GM23338 (cell line): ENCODE measurements around the gene NCKAP1. TPM values are rescaled to one million over a fixed set of nuclear protein-coding genes. Genes with fewer than 3 reads are reported as not detected.
"Not testable (repeated sequence)": the region's sequence is repeated elsewhere in the genome, so short reads cannot be mapped to it uniquely, and the experiment has no call there.

Experiments
- ATAC-seq: fragments of 200-7000 bp; cut with Tn5 transposase; 3 replicates; pipeline ENCODE4 v1.9.1; 2020
- DNase-seq: peaks from one replicate; pipeline ENCODE4 v3.0.0-alpha.2; 2015; ENCODE audit warnings: low spot score
- H2AFZ ChIP-seq: fragments of 200-600 bp; sonication (generic); 2 replicates; pipeline ENCODE4 v1.8.0; 2016; ENCODE audit warnings: antibody characterized with exemption, mild to moderate bottlenecking, moderate library complexity
- H3F3A ChIP-seq: fragments of 200-600 bp; sonication (generic); replicated peaks from 2 replicates; pipeline ENCODE4 v1.8.0; 2017; ENCODE audit warnings: antibody characterized with exemption, mixed run types, low read depth
- H3K27ac ChIP-seq: fragments of 200-600 bp; sonication (generic); 2 replicates; pipeline ENCODE4 v1.6.1; 2016; ENCODE audit warnings: low read depth
- H3K27me3 ChIP-seq: fragments of 200-600 bp; sonication (generic); 2 replicates; pipeline ENCODE4 v1.8.0; 2016; ENCODE audit warnings: mild to moderate bottlenecking, mixed run types, moderate library complexity; ENCODE audit not compliant: insufficient read depth
- H3K36me3 ChIP-seq: fragments of 200-600 bp; sonication (generic); 2 replicates; pipeline ENCODE4 v1.8.0; 2016; ENCODE audit warnings: mild to moderate bottlenecking; ENCODE audit not compliant: insufficient read depth
- H3K4me1 ChIP-seq: fragments of 200-600 bp; sonication (generic); 2 replicates; pipeline ENCODE4 v1.8.0; 2016; ENCODE audit warnings: mild to moderate bottlenecking, moderate library complexity; ENCODE audit not compliant: insufficient read depth
- H3K4me2 ChIP-seq: fragments of 200-600 bp; sonication (generic); 2 replicates; pipeline ENCODE4 v1.7.1; 2017; ENCODE audit warnings: mixed run types
- H3K4me3 ChIP-seq: fragments of 200-600 bp; sonication (generic); 2 replicates; pipeline ENCODE4 v1.6.1; 2016; ENCODE audit warnings: mixed run types
- H3K79me2 ChIP-seq: fragments of 200-600 bp; sonication (generic); replicated peaks from 2 replicates; pipeline ENCODE4 v1.8.0; 2017; ENCODE audit warnings: mild to moderate bottlenecking; ENCODE audit not compliant: insufficient read depth
- H3K9me2 ChIP-seq: fragments of 200-600 bp; sonication (generic); 2 replicates; pipeline ENCODE4 v1.8.0; 2017; ENCODE audit not compliant: insufficient read depth
- H4K20me1 ChIP-seq: fragments of 200-600 bp; sonication (generic); replicated peaks from 2 replicates; pipeline ENCODE4 v1.8.0; 2017; ENCODE audit warnings: mild to moderate bottlenecking; ENCODE audit not compliant: insufficient read depth
- H3K27ac Mint-ChIP-seq: 2 replicates; pipeline ENCODE4 v1.8.0; 2020; ENCODE audit warnings: inconsistent platforms, mild to moderate bottlenecking, moderate library complexity, mixed read lengths
- H3K27me3 Mint-ChIP-seq: 3 replicates; pipeline ENCODE4 v1.8.0; 2022; ENCODE audit warnings: low read depth, mild to moderate bottlenecking, moderate library complexity, mixed read lengths, inconsistent platforms; ENCODE audit not compliant: insufficient read depth, poor library complexity
- H3K36me3 Mint-ChIP-seq: 3 replicates; pipeline ENCODE4 v1.8.0; 2021; ENCODE audit warnings: low read depth, mild to moderate bottlenecking, inconsistent platforms, moderate library complexity, mixed read lengths
- H3K4me1 Mint-ChIP-seq: 3 replicates; pipeline ENCODE4 v1.8.0; 2020; ENCODE audit warnings: mild to moderate bottlenecking, inconsistent platforms, mixed read lengths
- H3K4me3 Mint-ChIP-seq: 3 replicates; pipeline ENCODE4 v1.8.0; 2021; ENCODE audit warnings: moderate library complexity, mild to moderate bottlenecking, inconsistent platforms, mixed read lengths
- H3K9me3 Mint-ChIP-seq: 3 replicates; pipeline ENCODE4 v1.8.0; 2020; ENCODE audit warnings: moderate library complexity, mild to moderate bottlenecking, inconsistent platforms, mixed read lengths
- JUNB ChIP-seq: IDR thresholded peaks from one replicate; pipeline ENCODE4 v1.6.1; 2016; ENCODE audit warnings: antibody characterized with exemption; ENCODE audit not compliant: unreplicated experiment
- NANOG ChIP-seq: IDR thresholded peaks from 2 replicates; pipeline ENCODE4 v1.6.1; 2016; ENCODE audit warnings: antibody characterized with exemption, borderline replicate concordance
- POLR2AphosphoS5 ChIP-seq: IDR thresholded peaks from 2 replicates; pipeline ENCODE4 v1.6.1; 2016; ENCODE audit warnings: antibody characterized with exemption, low read depth
- STAT1 ChIP-seq: IDR thresholded peaks from one replicate; pipeline ENCODE4 v1.6.1; 2016; ENCODE audit warnings: antibody characterized with exemption; ENCODE audit not compliant: unreplicated experiment
- ZNF114 ChIP-seq: fragments of 250-450 bp; sonication (Bioruptor Pico); IDR thresholded peaks from 2 replicates; pipeline ENCODE4 v1.5.0; 2020; ENCODE audit warnings: mild to moderate bottlenecking, moderate library complexity
- ZNF331 ChIP-seq: fragments of 250-450 bp; sonication (Bioruptor Pico); IDR thresholded peaks from 2 replicates; pipeline ENCODE4 v1.5.0; 2020; ENCODE audit warnings: low read depth, mild to moderate bottlenecking, moderate library complexity
- polyA plus RNA-seq: library from polyadenylated mRNA; unstranded; fragments of >200 nt; fragmentation: Nextera tagmentation; extraction: Ambion mirVana; gene quantifications from 2 replicates; pipeline ENCODE4 v1.2.1, GENCODE V29; 2016
- total RNA-seq: library from RNA; depleted of rRNA; stranded (reverse); fragments of >200 nt; shearing (Covaris generic); gene quantifications from 2 replicates; pipeline ENCODE4 v1.2.3, GENCODE V29; 2014
- TF ChIP-seq, protein P1 (sequence below): fragments of 250-450 bp; sonication (Bioruptor Pico); IDR thresholded peaks from 2 replicates; pipeline ENCODE4 v1.5.0; 2020; ENCODE audit warnings: mild to moderate bottlenecking, moderate library complexity
- TF ChIP-seq, protein P2 (sequence below): IDR thresholded peaks from 2 replicates; pipeline ENCODE4 v1.6.1; 2016; ENCODE audit warnings: antibody characterized with exemption

NCKAP1 gene
- total and polyA plus RNA-seq, 2 experiments from 2014 or later: 53.8 to 157 TPM

DNA sequence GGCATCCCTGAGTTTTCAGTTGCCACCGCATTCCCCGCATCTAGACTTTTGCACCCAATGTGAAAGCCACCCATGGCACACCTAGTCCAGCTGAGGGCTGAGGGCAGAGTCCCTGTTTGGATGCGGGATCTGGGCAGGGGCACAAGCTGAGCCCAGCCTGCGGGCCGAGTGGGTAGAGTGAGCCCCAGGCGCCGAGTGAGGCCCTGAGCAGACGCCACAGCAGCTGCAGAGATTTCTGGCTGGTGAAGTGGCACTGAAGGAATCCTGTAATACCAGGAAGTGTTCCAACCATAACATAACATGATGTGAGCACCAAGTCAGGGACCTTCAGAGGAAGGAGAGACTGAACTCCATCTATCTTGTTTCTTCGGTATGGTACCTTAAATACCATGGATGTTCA, 144.1 kb downstream of the NCKAP1 start (continued):
- TF ChIP-seq, protein P1, sequence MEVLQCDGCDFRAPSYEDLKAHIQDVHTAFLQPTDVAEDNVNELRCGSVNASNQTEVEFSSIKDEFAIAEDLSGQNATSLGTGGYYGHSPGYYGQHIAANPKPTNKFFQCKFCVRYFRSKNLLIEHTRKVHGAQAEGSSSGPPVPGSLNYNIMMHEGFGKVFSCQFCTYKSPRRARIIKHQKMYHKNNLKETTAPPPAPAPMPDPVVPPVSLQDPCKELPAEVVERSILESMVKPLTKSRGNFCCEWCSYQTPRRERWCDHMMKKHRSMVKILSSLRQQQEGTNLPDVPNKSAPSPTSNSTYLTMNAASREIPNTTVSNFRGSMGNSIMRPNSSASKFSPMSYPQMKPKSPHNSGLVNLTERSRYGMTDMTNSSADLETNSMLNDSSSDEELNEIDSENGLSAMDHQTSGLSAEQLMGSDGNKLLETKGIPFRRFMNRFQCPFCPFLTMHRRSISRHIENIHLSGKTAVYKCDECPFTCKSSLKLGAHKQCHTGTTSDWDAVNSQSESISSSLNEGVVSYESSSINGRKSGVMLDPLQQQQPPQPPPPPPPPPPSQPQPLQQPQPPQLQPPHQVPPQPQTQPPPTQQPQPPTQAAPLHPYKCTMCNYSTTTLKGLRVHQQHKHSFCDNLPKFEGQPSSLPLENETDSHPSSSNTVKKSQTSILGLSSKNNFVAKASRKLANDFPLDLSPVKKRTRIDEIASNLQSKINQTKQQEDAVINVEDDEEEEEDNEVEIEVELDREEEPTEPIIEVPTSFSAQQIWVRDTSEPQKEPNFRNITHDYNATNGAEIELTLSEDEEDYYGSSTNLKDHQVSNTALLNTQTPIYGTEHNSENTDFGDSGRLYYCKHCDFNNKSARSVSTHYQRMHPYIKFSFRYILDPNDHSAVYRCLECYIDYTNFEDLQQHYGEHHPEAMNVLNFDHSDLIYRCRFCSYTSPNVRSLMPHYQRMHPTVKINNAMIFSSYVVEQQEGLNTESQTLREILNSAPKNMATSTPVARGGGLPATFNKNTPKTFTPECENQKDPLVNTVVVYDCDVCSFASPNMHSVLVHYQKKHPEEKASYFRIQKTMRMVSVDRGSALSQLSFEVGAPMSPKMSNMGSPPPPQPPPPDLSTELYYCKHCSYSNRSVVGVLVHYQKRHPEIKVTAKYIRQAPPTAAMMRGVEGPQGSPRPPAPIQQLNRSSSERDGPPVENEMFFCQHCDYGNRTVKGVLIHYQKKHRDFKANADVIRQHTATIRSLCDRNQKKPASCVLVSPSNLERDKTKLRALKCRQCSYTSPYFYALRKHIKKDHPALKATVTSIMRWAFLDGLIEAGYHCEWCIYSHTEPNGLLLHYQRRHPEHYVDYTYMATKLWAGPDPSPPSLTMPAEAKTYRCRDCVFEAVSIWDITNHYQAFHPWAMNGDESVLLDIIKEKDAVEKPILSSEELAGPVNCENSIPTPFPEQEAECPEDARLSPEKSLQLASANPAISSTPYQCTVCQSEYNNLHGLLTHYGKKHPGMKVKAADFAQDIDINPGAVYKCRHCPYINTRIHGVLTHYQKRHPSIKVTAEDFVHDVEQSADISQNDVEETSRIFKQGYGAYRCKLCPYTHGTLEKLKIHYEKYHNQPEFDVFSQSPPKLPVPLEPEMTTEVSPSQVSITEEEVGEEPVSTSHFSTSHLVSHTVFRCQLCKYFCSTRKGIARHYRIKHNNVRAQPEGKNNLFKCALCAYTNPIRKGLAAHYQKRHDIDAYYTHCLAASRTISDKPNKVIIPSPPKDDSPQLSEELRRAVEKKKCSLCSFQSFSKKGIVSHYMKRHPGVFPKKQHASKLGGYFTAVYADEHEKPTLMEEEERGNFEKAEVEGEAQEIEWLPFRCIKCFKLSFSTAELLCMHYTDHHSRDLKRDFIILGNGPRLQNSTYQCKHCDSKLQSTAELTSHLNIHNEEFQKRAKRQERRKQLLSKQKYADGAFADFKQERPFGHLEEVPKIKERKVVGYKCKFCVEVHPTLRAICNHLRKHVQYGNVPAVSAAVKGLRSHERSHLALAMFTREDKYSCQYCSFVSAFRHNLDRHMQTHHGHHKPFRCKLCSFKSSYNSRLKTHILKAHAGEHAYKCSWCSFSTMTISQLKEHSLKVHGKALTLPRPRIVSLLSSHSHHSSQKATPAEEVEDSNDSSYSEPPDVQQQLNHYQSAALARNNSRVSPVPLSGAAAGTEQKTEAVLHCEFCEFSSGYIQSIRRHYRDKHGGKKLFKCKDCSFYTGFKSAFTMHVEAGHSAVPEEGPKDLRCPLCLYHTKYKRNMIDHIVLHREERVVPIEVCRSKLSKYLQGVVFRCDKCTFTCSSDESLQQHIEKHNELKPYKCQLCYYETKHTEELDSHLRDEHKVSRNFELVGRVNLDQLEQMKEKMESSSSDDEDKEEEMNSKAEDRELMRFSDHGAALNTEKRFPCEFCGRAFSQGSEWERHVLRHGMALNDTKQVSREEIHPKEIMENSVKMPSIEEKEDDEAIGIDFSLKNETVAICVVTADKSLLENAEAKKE (CRISPR knock-in tag): no peak
- TF ChIP-seq ZNF114 (CRISPR knock-in tag): no peak
- no peak for TF ChIP-seq NANOG
- no peak for TF ChIP-seq ZNF331
- no peak for TF ChIP-seq POLR2AphosphoS5
- no peak for TF ChIP-seq JUNB
- TF ChIP-seq, protein P2, sequence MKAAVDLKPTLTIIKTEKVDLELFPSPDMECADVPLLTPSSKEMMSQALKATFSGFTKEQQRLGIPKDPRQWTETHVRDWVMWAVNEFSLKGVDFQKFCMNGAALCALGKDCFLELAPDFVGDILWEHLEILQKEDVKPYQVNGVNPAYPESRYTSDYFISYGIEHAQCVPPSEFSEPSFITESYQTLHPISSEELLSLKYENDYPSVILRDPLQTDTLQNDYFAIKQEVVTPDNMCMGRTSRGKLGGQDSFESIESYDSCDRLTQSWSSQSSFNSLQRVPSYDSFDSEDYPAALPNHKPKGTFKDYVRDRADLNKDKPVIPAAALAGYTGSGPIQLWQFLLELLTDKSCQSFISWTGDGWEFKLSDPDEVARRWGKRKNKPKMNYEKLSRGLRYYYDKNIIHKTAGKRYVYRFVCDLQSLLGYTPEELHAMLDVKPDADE: no peak

DNA sequence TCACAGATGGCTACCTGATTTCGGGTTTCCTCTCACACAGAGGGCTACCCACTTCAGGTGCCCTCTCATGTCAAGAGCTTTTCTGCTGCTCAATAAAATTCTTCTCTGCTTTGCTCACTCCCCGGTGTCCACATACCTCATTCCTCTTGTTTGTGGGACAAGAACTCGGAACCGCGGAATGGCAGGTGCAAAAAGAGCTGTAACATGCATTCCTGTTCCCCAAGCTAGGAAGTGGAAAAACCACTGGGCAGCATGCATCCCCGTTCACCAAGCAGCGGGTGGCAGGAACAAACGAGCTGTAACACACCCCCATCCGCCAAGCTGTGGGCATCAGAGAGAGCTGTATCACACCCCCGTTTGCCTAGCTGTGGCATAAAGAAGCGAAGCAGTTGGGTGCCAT, 144.6 kb downstream of the NCKAP1 start:
- Mint-ChIP-seq H3K4me1 (no peaks in the 10 kb centered on the region), H3K4me3 (no peak overlapping the region), H3K27me3 (peaks cover 2% of the 10 kb centered on the region), H3K9me3 (no peaks in the 10 kb centered on the region; the same call in 2 of the 3 replicates), H3K36me3 (no peaks in the 10 kb centered on the region), H3K27ac (no peak overlapping the region)
- Histone ChIP-seq H3F3A (no peaks in the 10 kb centered on the region), H4K20me1 (no peaks in the 10 kb centered on the region), H3K4me2 (no peak overlapping the region), H3K27me3 (no peaks in the 10 kb centered on the region), H3K36me3 (no peaks in the 10 kb centered on the region), H3K4me1 (no peaks in the 10 kb centered on the region), H2AFZ (no peak overlapping the region), H3K9me2 (no peaks in the 10 kb centered on the region), H3K79me2 (no peaks in the 10 kb centered on the region), H3K4me3 (no peak overlapping the region), H3K27ac (no peak overlapping the region)
- ATAC-seq (no peak), DNase-seq (no peak)
- TF ChIP-seq, protein P2: no peak
- TF ChIP-seq JUNB: no peak
- no peak for TF ChIP-seq ZNF114 (CRISPR knock-in tag)
- TF ChIP-seq STAT1: no peak

DNA sequence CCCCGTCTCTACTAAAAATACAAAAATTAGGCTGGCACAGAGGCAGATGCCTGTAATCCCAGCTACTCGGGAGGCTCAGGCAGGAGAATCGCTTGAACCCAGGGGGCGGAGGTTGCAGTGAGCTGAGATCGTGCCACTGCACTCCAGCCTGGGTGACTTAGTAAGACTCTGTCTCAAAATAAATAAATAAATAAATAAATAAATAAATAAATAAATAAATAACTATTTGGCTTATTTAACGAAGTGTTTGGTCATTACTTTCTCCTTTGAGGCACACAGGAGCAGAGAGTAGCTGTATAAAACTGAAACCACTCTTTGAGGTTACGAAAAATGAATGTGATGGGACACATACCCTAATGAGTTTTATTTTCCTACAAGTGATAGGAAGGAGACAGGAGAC, 145.2 kb downstream of the NCKAP1 start:
- H3K27me3 ChIP-seq, H3K79me2 ChIP-seq, H3K9me3 Mint-ChIP-seq, H3K4me1 ChIP-seq, H3F3A ChIP-seq, H4K20me1 ChIP-seq, H3K4me3 Mint-ChIP-seq, H3K27me3 Mint-ChIP-seq, H3K4me2 ChIP-seq, DNase-seq, H3K27ac Mint-ChIP-seq, H3K4me3 ChIP-seq, H2AFZ ChIP-seq, H3K9me2 ChIP-seq, H3K4me1 Mint-ChIP-seq, H3K36me3 ChIP-seq, H3K27ac ChIP-seq, H3K36me3 Mint-ChIP-seq, ATAC-seq: not testable (repeated sequence)
